Tibial nerve (tissue), 4 donors: Measurements from ENCODE around the gene BCAT1. TPM values are rescaled to one million over a fixed set of nuclear protein-coding genes. Genes with fewer than 3 reads are reported as not detected.
"Not testable (repeated sequence)": the region's sequence is repeated elsewhere in the genome, so short reads cannot be mapped to it uniquely, and the experiment has no call there.

Source experiments
- DNase-seq, 2 donors: peaks; one replicate each; pipeline ENCODE4 v3.0.0-alpha.2; 2019; ENCODE audit warnings: low spot score in 2 of 2
- H3K27ac ChIP-seq, 4 donors: fragments of 200-600 bp; sonication (generic) in 3 of 4; one replicate each; pipeline ENCODE4 v1.5.1; 2017 to 2019; ENCODE audit warnings: mild to moderate bottlenecking in 1 of 4
- H3K27me3 ChIP-seq, 2 donors: fragments of 200-600 bp; sonication (generic) in 1 of 2; one replicate each; pipeline versions ENCODE4 v1.5.1 to v1.6.0; 2017 to 2019
- H3K36me3 ChIP-seq, 3 donors: fragments of 200-600 bp; sonication (generic); one replicate each; pipeline ENCODE4 v1.5.1; 2018 to 2019
- H3K4me1 ChIP-seq, 4 donors: fragments of 200-600 bp; sonication (generic) in 3 of 4; one replicate each; pipeline ENCODE4 v1.5.1; 2017 to 2019
- H3K4me3 ChIP-seq, 4 donors: fragments of 200-600 bp; sonication (generic) in 3 of 4; one replicate each; pipeline ENCODE4 v1.5.1; 2017 to 2019; ENCODE audit warnings: mild to moderate bottlenecking in 1 of 4, moderate library complexity in 1 of 4
- H3K9me3 ChIP-seq, 4 donors: fragments of 200-600 bp; sonication (generic) in 3 of 4; one replicate each; pipeline ENCODE4 v1.5.1; 2017 to 2019
- EP300 ChIP-seq, 2 donors: sonication (generic); formaldehyde crosslinking; IDR thresholded peaks; one replicate each; pipeline ENCODE4 v1.6.1; 2017; ENCODE audit warnings: antibody characterized with exemption in 2 of 2, mild to moderate bottlenecking in 1 of 2
- POLR2A ChIP-seq, 2 donors: fragments of 450-650 bp; IDR thresholded peaks; one replicate each; pipeline ENCODE4 v1.6.1; 2017; ENCODE audit warnings: antibody characterized with exemption in 2 of 2, mild to moderate bottlenecking in 2 of 2, moderate library complexity in 2 of 2
- whole genome bisulfite sequencing, 2 donors: methylation state at CpG; one replicate each; pipeline ENCODE4 v1.1.5; 2018; 5-methylcytosine and 5-hydroxymethylcytosine counted together
- total RNA-seq, 4 donors: library from RNA; depleted of rRNA; stranded (reverse); fragments of >200 nt; gene quantifications; one replicate each; pipeline ENCODE4 v1.1.0, GENCODE V29; 2016
- TF ChIP-seq, protein P1 (sequence below), 5 experiments: fragments of 200-600 bp in 3 of 5; fragments of 450-650 bp in 2 of 5; sonication (generic) in 3 of 5; IDR thresholded peaks; one replicate each; pipeline ENCODE4 v1.5.1; 2016 to 2019; ENCODE audit warnings: antibody characterized with exemption in 5 of 5, mild to moderate bottlenecking in 3 of 5, moderate library complexity in 2 of 5

The BCAT1 gene
- total RNA-seq, 4 donors from 2014 or later, result 17.8 to 41.1 (median 35.0) TPM

DNA sequence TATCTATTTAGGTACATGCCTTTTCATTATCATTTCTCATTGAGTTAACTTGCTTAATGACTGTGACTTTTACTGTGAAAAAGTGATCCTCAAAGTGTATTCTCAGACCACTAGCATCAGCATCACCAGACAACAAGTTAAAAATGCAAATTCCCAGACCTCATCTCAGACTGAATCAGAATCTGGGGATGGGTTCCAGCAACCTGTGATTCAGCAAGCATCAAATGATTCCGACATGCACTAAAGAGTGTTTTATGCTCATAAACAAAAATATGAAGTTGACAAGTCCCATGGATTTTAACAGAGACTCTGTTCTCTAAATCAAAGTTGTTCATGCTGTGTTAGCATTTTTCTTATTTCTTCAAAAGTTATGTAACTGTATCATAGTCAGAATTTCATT, 130.6 kb downstream of the BCAT1 start:
- H3K27me3 ChIP-seq, result no peaks in the 10 kb centered on the region
- WGBS, 2 donors, result 50 to 58% methylated on average over 1 of the region's 1 CpG

DNA sequence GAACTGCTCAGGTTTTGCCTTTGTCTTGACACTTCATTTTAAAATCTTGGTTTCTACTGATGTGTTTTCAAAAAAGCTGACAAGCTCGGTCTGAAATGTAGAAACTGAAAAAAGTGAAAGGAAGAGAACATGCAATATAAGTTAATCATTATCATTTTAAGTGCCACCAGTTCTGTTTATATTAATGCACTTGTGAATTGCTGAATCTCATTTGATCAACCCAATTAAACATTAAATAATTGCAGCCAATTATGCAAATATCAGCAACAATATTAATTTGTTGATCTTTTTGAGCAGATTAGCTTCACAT, 133.8 kb downstream of the BCAT1 start:
- H3K4me3 ChIP-seq, result no peak overlapping the region
- no peaks in the 10 kb centered on the region for H3K9me3 ChIP-seq
- H3K27me3 ChIP-seq, result no peaks in the 10 kb centered on the region
- peaks cover 0 to 15% (median 0%) of the 10 kb centered on the region in 4 donors for H3K4me1 ChIP-seq
- 54 to 77% methylated on average over 1 of the region's 1 CpG for WGBS, 2 donors
- no peak overlapping the region for H3K27ac ChIP-seq
- TF ChIP-seq, protein P1, sequence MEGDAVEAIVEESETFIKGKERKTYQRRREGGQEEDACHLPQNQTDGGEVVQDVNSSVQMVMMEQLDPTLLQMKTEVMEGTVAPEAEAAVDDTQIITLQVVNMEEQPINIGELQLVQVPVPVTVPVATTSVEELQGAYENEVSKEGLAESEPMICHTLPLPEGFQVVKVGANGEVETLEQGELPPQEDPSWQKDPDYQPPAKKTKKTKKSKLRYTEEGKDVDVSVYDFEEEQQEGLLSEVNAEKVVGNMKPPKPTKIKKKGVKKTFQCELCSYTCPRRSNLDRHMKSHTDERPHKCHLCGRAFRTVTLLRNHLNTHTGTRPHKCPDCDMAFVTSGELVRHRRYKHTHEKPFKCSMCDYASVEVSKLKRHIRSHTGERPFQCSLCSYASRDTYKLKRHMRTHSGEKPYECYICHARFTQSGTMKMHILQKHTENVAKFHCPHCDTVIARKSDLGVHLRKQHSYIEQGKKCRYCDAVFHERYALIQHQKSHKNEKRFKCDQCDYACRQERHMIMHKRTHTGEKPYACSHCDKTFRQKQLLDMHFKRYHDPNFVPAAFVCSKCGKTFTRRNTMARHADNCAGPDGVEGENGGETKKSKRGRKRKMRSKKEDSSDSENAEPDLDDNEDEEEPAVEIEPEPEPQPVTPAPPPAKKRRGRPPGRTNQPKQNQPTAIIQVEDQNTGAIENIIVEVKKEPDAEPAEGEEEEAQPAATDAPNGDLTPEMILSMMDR (IDR thresholded peaks at IDR 0.05), result no peak
- TF ChIP-seq POLR2A (IDR thresholded peaks at IDR 0.05), result no peak
- TF ChIP-seq EP300 (IDR thresholded peaks at IDR 0.05), result no peak
- H3K36me3 ChIP-seq, result no peaks in the 10 kb centered on the region
- DNase-seq, result no peak

More for the DNA sequence above, 130.6 kb downstream of the BCAT1 start:
- Histone ChIP-seq H3K27ac (no peak overlapping the region), H3K4me1 (peaks cover 0 to 37% (median 0%) of the 10 kb centered on the region in 4 donors), H3K36me3 (no peaks in the 10 kb centered on the region), H3K4me3 (no peak overlapping the region), H3K9me3 (no peaks in the 10 kb centered on the region)
- DNase-seq, result no peak
- TF ChIP-seq, protein P1 (IDR thresholded peaks at IDR 0.05), result no peak
- TF ChIP-seq POLR2A (IDR thresholded peaks at IDR 0.05) (no peak), EP300 (IDR thresholded peaks at IDR 0.05) (no peak)

DNA sequence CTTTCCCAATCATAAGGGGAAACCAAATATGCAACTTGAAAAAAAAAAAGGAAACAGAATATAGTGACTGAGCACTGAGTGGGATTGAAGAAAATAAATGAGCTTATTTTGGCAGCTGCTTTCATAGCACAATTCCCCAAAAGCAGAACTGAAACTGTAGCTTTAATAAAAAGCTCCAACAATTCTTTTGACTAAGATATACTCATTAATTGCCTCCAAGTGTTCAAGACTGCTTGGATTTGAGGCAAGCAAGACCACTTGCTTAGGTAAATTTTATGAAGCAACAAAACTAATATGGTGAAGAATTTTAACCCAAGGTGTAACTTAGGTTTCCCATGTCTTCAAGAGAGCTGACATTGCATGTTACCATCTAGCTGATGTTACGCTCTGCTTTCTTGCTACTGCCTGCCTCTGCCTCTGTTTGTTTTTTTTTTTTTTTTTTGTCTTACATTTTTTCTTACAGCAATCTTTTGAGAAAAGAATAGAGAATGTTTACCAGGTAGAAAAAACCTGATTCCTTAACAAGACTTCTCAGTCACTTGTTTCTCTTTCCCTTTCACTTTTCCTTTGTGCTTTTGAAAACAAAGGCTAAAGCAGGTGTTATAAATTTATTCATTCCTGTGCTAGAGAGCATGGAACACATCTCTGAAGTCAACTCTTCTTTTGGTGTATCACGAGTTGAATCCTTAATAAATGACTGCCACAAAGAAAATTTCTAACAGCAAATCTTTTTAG, 134.4 kb downstream of the BCAT1 start:
- peaks cover 0 to under 1% (median 0%) of the 10 kb centered on the region in 4 donors for H3K9me3 ChIP-seq
- no peak overlapping the region for H3K27ac ChIP-seq
- no peaks in the 10 kb centered on the region for H3K36me3 ChIP-seq
- no peak for DNase-seq
- H3K4me3 ChIP-seq, result peak overlapping the region in 1 of 4 donors; percentile 4
- H3K27me3 ChIP-seq, result no peaks in the 10 kb centered on the region
- peaks cover 0 to 15% (median 0%) of the 10 kb centered on the region in 4 donors for H3K4me1 ChIP-seq
- WGBS, 2 donors, result 66 to 67% methylated on average over 2 of the region's 2 CpGs
- TF ChIP-seq POLR2A (IDR thresholded peaks at IDR 0.05) (no peak), EP300 (IDR thresholded peaks at IDR 0.05) (peak in 1 of 2 donors; percentile 55)
- TF ChIP-seq, protein P1 (IDR thresholded peaks at IDR 0.05), result no peak

DNA sequence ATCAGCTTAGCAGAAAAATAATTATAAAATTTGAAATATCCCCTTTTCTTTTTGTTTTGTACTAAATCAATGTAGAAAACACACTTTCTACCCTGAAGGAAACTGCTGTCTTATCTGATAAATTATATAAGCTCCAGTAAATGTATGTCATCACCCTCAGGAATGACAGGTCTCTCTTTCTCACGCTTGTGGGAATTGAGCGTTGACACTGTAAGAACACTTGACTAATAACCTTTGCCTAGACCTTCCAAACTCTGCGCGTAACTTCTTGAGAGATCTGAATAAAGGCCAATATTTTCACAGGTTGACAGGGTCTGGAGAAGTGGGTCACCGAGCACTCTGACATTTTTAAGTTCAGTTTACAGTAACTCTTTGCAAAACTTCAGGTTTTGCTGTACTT, 138.5 kb downstream of the BCAT1 start:
- Histone ChIP-seq H3K9me3 (peaks cover 0 to 4% (median 0%) of the 10 kb centered on the region in 4 donors), H3K4me1 (peaks cover 0 to 15% (median 0%) of the 10 kb centered on the region in 4 donors), H3K27ac (no peak overlapping the region), H3K4me3 (no peak overlapping the region), H3K27me3 (no peaks in the 10 kb centered on the region), H3K36me3 (no peaks in the 10 kb centered on the region)
- TF ChIP-seq, protein P1 (IDR thresholded peaks at IDR 0.05), result no peak
- TF ChIP-seq POLR2A (IDR thresholded peaks at IDR 0.05), result no peak
- no peak for TF ChIP-seq EP300 (IDR thresholded peaks at IDR 0.05)
- 74 to 95% methylated on average over 5 of the region's 5 CpGs for WGBS, 2 donors
- no peak for DNase-seq

DNA sequence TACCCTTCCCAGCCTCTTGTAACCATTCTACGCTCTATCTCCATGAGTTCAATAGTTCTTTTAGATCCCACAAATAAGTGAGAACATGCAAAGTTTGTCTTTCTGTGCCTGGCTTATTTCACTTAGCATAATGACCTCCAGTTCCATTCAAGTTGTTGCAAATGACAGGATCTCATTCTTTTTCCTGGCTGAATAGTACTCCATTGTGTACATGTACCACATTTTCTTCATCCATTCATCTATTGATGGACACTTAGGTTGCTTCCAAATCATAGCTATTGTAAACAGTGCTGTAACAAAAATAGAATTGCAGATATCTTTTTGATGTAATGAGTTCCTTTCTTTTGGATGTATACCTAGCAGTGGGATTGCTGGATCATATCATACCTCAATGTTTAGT, 139.6 kb downstream of the BCAT1 start:
- 75 to 89% methylated on average over 1 of the region's 1 CpG for WGBS, 2 donors
- H3K27me3 ChIP-seq, H3K27ac ChIP-seq, H3K9me3 ChIP-seq, DNase-seq, H3K4me3 ChIP-seq, H3K36me3 ChIP-seq, H3K4me1 ChIP-seq: not testable (repeated sequence)
